ENCODE results near the gene SPATA18.

SPATA18 gene

GRCh38 chr4:52142816-52143215 lies 91.7 kb downstream of the SPATA18 start:
- no peak for DNase-seq (ENCODE audit: low read depth)
- no peak for TF ChIP-seq CTCF (IDR thresholded peaks at IDR 0.05; ENCODE audit: low read length, missing control alignments)
- no peak overlapping the region for H3K4me3 ChIP-seq (replicated peaks; ENCODE audit: low read depth, low read length)

GRCh38 chr4:52143815-52144214 lies 92.7 kb downstream of the SPATA18 start:
- DNase-seq (ENCODE audit: low read depth), result no peak
- H3K4me3 ChIP-seq (replicated peaks; ENCODE audit: low read depth, low read length), result no peak overlapping the region
- no peak for TF ChIP-seq CTCF (IDR thresholded peaks at IDR 0.05; ENCODE audit: low read length, missing control alignments)

- no peak for TF ChIP-seq CTCF (IDR thresholded peaks at IDR 0.05; ENCODE audit: low read length, missing control alignments)
- DNase-seq (ENCODE audit: low read depth), result no peak
- no peak overlapping the region for H3K4me3 ChIP-seq (replicated peaks; ENCODE audit: low read depth, low read length)
Measured at GRCh38 chr4:52144372-52144771, 93.3 kb downstream of the SPATA18 start.

All from fibroblast of pulmonary artery (primary cell).